Vagina (tissue), 2 donors: Measurements from ENCODE around the gene TOLLIP. TPM values are rescaled to one million over a fixed set of nuclear protein-coding genes. Genes with fewer than 3 reads are reported as not detected.

ENCODE experiments used
- DNase-seq, 2 donors: peaks; one replicate each; pipeline ENCODE4 v3.0.0-alpha.2; 2017; ENCODE audit errors: extremely low spot score in 2 of 2
- H3K27ac ChIP-seq: fragments of 200-600 bp; sonication (generic); one replicate; pipeline ENCODE4 v1.5.1; 2019
- H3K27me3 ChIP-seq: fragments of 200-600 bp; sonication (generic); one replicate; pipeline ENCODE4 v1.5.1; 2019
- H3K36me3 ChIP-seq, 2 donors: fragments of 200-600 bp; sonication (generic); one replicate each; pipeline ENCODE4 v1.5.1; 2017 to 2019
- H3K4me1 ChIP-seq: fragments of 200-600 bp; sonication (generic); one replicate; pipeline ENCODE4 v1.5.1; 2019
- H3K4me3 ChIP-seq, 2 donors: fragments of 200-600 bp; sonication (generic); 1 replicate in 1 of 2; 2 replicates in 1 of 2; pipeline ENCODE4 v1.5.1; 2016 to 2019
- H3K9me3 ChIP-seq: fragments of 200-600 bp; sonication (generic); one replicate; pipeline ENCODE4 v1.5.1; 2019
- POLR2A ChIP-seq, 2 donors: fragments of 450-650 bp; IDR thresholded peaks; one replicate each; pipeline ENCODE4 v1.6.1; 2017; ENCODE audit warnings: antibody characterized with exemption in 2 of 2, mild to moderate bottlenecking in 2 of 2, moderate library complexity in 2 of 2
- POLR2AphosphoS5 ChIP-seq, 2 donors: sonication (generic); formaldehyde crosslinking; IDR thresholded peaks; one replicate each; pipeline ENCODE4 v1.9.0; 2017; ENCODE audit warnings: antibody characterized with exemption in 2 of 2, mild to moderate bottlenecking in 2 of 2, low read depth in 1 of 2; ENCODE audit not compliant: insufficient read depth in 1 of 2
- intact Hi-C: fragments of 100-400 bp; cut with DNase I; formaldehyde crosslinking; loops from one replicate; pipeline ENCODE4 v1.15.1; 2023
- total RNA-seq: library from RNA; depleted of rRNA; stranded (reverse); fragments of >200 nt; gene quantifications from one replicate; pipeline ENCODE4 v1.2.3, GENCODE V29; 2016
- TF ChIP-seq, protein P1 (sequence below), 3 experiments: fragments of 450-650 bp in 2 of 3; fragments of 200-600 bp in 1 of 3; sonication (generic) in 1 of 3; IDR thresholded peaks; one replicate each; pipeline ENCODE4 v1.5.1; 2017 to 2019; ENCODE audit warnings: antibody characterized with exemption in 3 of 3, mild to moderate bottlenecking in 2 of 3, moderate library complexity in 2 of 3

The TOLLIP gene
- total RNA-seq, 1 donor from 2014 or later: 52.5 TPM

GRCh38 chr11:1345737-1346513 is 36.5 kb upstream of the TOLLIP start:
- intact Hi-C loops: no loop called here
- peak; percentile 56 to 79 for DNase-seq

GRCh38 chr11:1344056-1344635 is 34.7 kb upstream of the TOLLIP start:
- TF ChIP-seq POLR2A (IDR thresholded peaks at IDR 0.05) (no peak), POLR2AphosphoS5 (IDR thresholded peaks at IDR 0.05; ENCODE audit: insufficient read depth in 1 of 2, low read depth in 1 of 2) (no peak)
- TF ChIP-seq, protein P1, sequence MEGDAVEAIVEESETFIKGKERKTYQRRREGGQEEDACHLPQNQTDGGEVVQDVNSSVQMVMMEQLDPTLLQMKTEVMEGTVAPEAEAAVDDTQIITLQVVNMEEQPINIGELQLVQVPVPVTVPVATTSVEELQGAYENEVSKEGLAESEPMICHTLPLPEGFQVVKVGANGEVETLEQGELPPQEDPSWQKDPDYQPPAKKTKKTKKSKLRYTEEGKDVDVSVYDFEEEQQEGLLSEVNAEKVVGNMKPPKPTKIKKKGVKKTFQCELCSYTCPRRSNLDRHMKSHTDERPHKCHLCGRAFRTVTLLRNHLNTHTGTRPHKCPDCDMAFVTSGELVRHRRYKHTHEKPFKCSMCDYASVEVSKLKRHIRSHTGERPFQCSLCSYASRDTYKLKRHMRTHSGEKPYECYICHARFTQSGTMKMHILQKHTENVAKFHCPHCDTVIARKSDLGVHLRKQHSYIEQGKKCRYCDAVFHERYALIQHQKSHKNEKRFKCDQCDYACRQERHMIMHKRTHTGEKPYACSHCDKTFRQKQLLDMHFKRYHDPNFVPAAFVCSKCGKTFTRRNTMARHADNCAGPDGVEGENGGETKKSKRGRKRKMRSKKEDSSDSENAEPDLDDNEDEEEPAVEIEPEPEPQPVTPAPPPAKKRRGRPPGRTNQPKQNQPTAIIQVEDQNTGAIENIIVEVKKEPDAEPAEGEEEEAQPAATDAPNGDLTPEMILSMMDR (IDR thresholded peaks at IDR 0.05): no peak
- no peaks in the 10 kb centered on the region for H3K4me1 ChIP-seq
- intact Hi-C loops: no loop called here
- no peaks in the 10 kb centered on the region for H3K27me3 ChIP-seq
- no peaks in the 10 kb centered on the region for H3K36me3 ChIP-seq
- H3K4me3 ChIP-seq: no peak overlapping the region
- no peaks in the 10 kb centered on the region for H3K9me3 ChIP-seq
- no peak overlapping the region for H3K27ac ChIP-seq
- DNase-seq: peak; percentile 62 to 74

More at GRCh38 chr11:1345737-1346513, 36.5 kb upstream of the TOLLIP start:
- Histone ChIP-seq H3K27ac (no peak overlapping the region), H3K9me3 (no peaks in the 10 kb centered on the region), H3K27me3 (no peaks in the 10 kb centered on the region), H3K4me3 (no peak overlapping the region), H3K4me1 (no peaks in the 10 kb centered on the region), H3K36me3 (no peaks in the 10 kb centered on the region)
- TF ChIP-seq POLR2A (IDR thresholded peaks at IDR 0.05) (no peak), POLR2AphosphoS5 (IDR thresholded peaks at IDR 0.05; ENCODE audit: insufficient read depth in 1 of 2, low read depth in 1 of 2) (no peak)
- TF ChIP-seq, protein P1 (IDR thresholded peaks at IDR 0.05): no peak

DNA sequence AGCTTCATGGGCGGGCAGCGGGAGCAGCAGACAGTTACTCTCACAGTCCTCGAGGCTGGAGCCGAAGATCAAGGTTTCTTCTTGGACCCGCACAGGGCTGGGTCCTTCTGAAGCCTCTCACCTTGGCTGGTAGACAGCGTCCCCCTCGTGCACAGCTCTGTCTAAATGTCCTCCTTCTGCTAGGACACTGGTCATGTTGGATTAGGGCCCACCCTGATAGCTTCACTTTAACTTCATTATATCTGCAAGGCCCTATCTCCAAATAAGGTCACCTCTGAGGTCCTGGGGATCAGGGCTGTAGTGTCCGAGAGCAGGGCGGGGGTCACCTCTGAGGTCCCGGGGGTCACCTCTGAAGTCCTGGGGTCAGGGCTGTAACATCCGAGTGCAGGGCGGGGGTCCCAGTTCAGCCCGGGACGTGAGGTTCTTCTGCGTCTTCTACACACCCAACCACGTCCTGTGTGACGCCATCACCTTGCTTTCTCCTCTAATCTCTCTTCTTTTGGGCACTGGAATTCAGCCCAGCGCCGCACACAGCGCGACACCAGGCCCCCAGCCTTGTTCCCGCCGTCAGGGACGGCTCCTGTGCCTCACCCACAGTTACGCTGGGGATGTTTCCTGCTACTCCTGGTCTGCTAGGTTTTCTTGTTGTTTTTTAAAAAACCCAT is 34.1 kb upstream of the TOLLIP start:
- peak; percentile 67 to 75 for DNase-seq
- no peaks in the 10 kb centered on the region for H3K9me3 ChIP-seq
- intact Hi-C loops: no loop called here
- no peak overlapping the region for H3K4me3 ChIP-seq
- no peaks in the 10 kb centered on the region for H3K27me3 ChIP-seq
- no peaks in the 10 kb centered on the region for H3K4me1 ChIP-seq
- no peaks in the 10 kb centered on the region for H3K36me3 ChIP-seq
- no peak overlapping the region for H3K27ac ChIP-seq
- TF ChIP-seq POLR2AphosphoS5 (IDR thresholded peaks at IDR 0.05; ENCODE audit: insufficient read depth in 1 of 2, low read depth in 1 of 2) (no peak), POLR2A (IDR thresholded peaks at IDR 0.05) (no peak)
- TF ChIP-seq, protein P1 (IDR thresholded peaks at IDR 0.05): no peak

DNA sequence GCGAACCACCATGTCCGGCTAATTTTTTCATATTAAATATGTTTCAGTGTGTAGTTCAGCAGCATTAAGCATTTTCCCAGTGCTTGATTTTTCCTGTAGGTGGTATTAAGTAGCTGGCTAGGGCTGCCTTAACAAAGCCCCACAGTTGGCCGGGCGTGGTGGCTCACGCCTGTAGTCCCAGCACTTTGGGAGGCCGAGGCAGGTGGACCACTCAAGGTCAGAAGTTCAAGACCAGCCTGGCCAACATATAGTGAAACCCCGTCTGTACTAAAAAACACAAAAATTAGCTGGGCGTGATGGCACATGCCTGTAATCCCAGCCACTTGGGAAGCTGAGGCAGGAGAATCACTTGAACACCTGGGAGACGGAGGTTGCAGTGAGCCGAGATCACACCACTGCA is 33.5 kb upstream of the TOLLIP start:
- Histone ChIP-seq H3K4me3 (no peak overlapping the region), H3K36me3 (no peaks in the 10 kb centered on the region), H3K9me3 (no peaks in the 10 kb centered on the region), H3K4me1 (no peaks in the 10 kb centered on the region), H3K27ac (no peak overlapping the region), H3K27me3 (no peaks in the 10 kb centered on the region)
- intact Hi-C loops: no loop called here
- peak; percentile 37 to 64 for DNase-seq
- no peak for TF ChIP-seq POLR2AphosphoS5 (IDR thresholded peaks at IDR 0.05; ENCODE audit: insufficient read depth in 1 of 2, low read depth in 1 of 2)
- no peak for TF ChIP-seq POLR2A (IDR thresholded peaks at IDR 0.05)
- TF ChIP-seq, protein P1 (IDR thresholded peaks at IDR 0.05): no peak
